Tibial artery (tissue), 4 donors: ENCODE data around the gene TRIM51.
"Not testable (repeated sequence)": the region's sequence is repeated elsewhere in the genome, so short reads cannot be mapped to it uniquely, and the experiment has no call there.

Source experiments
- DNase-seq, 2 donors: peaks; one replicate each; pipeline ENCODE4 v3.0.0-alpha.2; 2019
- H3K27ac ChIP-seq, 2 donors: fragments of 200-600 bp; sonication (generic) in 1 of 2; 1 replicate in 1 of 2; 2 replicates in 1 of 2; pipeline ENCODE4 v1.5.1; 2018 to 2019; ENCODE audit warnings: mild to moderate bottlenecking in 1 of 2
- H3K27me3 ChIP-seq, 2 donors: fragments of 200-600 bp; sonication (generic) in 1 of 2; one replicate each; pipeline versions ENCODE4 v1.5.1 to v1.6.0; 2016 to 2019
- H3K36me3 ChIP-seq, 3 donors: fragments of 200-600 bp; sonication (generic) in 2 of 3; one replicate each; pipeline ENCODE4 v1.5.1; 2016 to 2019; ENCODE audit warnings: mild to moderate bottlenecking in 2 of 3
- H3K4me1 ChIP-seq, 4 donors: fragments of 200-600 bp; sonication (generic) in 2 of 4; 1 replicate in 3 of 4; 2 replicates in 1 of 4; pipeline ENCODE4 v1.5.1; 2016 to 2019
- H3K4me3 ChIP-seq, 2 donors: fragments of 200-600 bp; sonication (generic) in 1 of 2; 1 replicate in 1 of 2; 2 replicates in 1 of 2; pipeline ENCODE4 v1.5.1; 2018 to 2019; ENCODE audit warnings: mild to moderate bottlenecking in 2 of 2
- H3K9me3 ChIP-seq, 3 donors: fragments of 200-600 bp; sonication (generic) in 1 of 3; one replicate each; pipeline ENCODE4 v1.5.1; 2016 to 2019
- intact Hi-C: fragments of 100-400 bp; cut with DNase I; formaldehyde crosslinking; loops from one replicate; pipeline ENCODE4 v1.15.0; 2023; ENCODE audit warnings: low total_unique reads
- TF ChIP-seq, protein P1 (sequence below), 2 experiments: fragments of 200-600 bp in 1 of 2; fragments of 450-650 bp in 1 of 2; IDR thresholded peaks; one replicate each; pipeline ENCODE4 v1.5.1; 2017 to 2019; ENCODE audit warnings: antibody characterized with exemption in 2 of 2, mild to moderate bottlenecking in 1 of 2, moderate library complexity in 1 of 2

Gene TRIM51, protein sequence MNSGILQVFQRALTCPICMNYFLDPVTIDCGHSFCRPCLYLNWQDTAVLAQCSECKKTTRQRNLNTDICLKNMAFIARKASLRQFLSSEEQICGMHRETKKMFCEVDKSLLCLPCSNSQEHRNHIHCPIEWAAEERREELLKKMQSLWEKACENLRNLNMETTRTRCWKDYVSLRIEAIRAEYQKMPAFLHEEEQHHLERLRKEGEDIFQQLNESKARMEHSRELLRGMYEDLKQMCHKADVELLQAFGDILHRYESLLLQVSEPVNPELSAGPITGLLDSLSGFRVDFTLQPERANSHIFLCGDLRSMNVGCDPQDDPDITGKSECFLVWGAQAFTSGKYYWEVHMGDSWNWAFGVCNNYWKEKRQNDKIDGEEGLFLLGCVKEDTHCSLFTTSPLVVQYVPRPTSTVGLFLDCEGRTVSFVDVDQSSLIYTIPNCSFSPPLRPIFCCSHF

DNA sequence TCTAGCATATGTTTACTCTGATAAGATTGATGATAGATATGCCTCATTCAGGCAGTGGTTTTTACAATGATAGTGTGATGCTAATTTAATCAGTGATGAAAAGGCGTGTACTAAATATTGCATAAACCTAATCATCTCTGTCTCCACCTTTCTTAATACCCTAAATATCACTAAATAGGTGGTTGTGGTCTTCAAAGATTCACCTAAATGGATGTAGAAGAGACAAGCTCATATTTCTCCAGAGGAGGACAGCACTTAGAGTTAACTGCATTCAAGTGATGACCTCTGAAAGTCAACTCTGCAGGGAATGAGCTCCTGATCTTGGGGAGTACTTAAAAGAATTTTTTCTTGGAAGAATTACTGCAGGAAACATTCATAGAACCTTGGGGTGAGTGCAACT, at the start of gene TRIM51:
Gene TRIM51 (plus strand): TSS at position 301 of the 400 bp plus-strand sequence. CDS start 2,132 bp downstream, outside the sequence.
- H3K36me3 ChIP-seq, H3K27ac ChIP-seq, H3K4me1 ChIP-seq, DNase-seq, H3K9me3 ChIP-seq, intact Hi-C loops, H3K27me3 ChIP-seq, H3K4me3 ChIP-seq: not testable (repeated sequence)

DNA sequence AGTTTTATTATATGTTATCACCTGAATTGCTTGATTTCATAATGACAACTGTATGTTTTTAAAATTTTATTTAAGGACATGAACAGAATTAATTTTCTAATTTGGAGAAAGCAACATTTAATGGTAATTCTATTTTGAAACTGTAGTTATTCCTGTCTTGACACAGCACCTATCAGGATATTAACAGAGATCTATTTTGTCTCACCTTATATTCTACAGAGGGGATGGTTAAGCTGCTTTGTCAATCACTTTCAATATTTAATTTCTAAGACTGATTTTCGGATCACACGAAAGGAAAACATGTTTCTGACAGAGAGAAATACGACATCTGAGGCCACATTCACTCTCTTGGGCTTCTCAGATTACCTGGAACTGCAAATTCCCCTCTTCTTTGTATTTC, 44.6 kb upstream of the TRIM51 start, which contains the start of gene OR5D16:
Gene OR5D16 (plus strand): TSS at position 301 of the 400 bp plus-strand sequence. CDS start 0 bp downstream, at position 301.
- DNase-seq: no peak
- no peak within 1 kb of the TSS for H3K27ac ChIP-seq
- H3K4me1 ChIP-seq: no peaks in the 10 kb centered on the region
- H3K4me3 ChIP-seq: no peak within 1 kb of the TSS
- H3K36me3 ChIP-seq: no peaks in the 10 kb centered on the region
- intact Hi-C loops: no loop called here
- H3K27me3 ChIP-seq: no peaks in the 10 kb centered on the region
- H3K9me3 ChIP-seq: no peaks in the 10 kb centered on the region
- TF ChIP-seq, protein P1, sequence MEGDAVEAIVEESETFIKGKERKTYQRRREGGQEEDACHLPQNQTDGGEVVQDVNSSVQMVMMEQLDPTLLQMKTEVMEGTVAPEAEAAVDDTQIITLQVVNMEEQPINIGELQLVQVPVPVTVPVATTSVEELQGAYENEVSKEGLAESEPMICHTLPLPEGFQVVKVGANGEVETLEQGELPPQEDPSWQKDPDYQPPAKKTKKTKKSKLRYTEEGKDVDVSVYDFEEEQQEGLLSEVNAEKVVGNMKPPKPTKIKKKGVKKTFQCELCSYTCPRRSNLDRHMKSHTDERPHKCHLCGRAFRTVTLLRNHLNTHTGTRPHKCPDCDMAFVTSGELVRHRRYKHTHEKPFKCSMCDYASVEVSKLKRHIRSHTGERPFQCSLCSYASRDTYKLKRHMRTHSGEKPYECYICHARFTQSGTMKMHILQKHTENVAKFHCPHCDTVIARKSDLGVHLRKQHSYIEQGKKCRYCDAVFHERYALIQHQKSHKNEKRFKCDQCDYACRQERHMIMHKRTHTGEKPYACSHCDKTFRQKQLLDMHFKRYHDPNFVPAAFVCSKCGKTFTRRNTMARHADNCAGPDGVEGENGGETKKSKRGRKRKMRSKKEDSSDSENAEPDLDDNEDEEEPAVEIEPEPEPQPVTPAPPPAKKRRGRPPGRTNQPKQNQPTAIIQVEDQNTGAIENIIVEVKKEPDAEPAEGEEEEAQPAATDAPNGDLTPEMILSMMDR (IDR thresholded peaks at IDR 0.05): no peak

DNA sequence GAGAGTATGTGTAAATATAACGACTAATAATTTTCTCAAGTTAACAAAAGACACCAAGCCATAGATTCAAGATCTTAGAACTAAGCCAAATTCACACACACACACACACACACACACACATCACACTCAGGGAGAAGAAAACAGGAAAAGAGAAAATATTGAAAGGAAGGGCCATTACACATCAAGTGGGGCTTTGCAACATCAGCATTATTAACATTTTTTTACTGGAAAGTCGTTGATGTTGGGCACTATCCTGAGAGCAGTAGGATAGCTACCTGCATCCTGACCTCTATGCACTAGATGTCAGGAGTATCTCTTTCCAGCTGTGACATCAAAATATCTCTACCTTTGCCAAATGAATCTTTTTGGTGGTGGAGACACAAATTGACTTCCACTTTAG, 35.6 kb upstream of the TRIM51 start:
- H3K27me3 ChIP-seq: no peaks in the 10 kb centered on the region
- no peak overlapping the region for H3K27ac ChIP-seq
- no peak overlapping the region for H3K4me3 ChIP-seq
- no peaks in the 10 kb centered on the region for H3K9me3 ChIP-seq
- DNase-seq: no peak
- TF ChIP-seq, protein P1 (IDR thresholded peaks at IDR 0.05): no peak
- H3K4me1 ChIP-seq: no peaks in the 10 kb centered on the region
- intact Hi-C loops: no loop called here
- no peaks in the 10 kb centered on the region for H3K36me3 ChIP-seq

DNA sequence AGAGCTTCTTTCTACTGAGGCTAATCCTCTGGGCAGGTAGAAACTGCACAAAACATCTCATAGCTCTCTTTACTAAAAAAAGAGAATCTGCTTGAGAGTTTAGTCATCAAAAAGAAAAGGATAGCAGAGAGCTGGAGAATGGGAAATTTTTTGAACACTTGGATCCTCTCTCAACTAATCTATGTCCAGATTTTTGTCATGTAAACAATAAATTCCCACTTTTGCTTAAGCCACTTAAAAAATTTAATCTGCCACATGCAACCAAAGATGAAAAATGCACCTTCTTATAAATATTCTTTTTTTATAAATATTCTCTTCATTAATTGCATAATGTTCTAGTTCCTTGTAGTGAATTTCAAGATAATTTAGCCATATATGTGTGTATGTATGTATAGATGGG, 34.1 kb upstream of the TRIM51 start:
- H3K27ac ChIP-seq: no peak overlapping the region
- no peak overlapping the region for H3K4me3 ChIP-seq
- no peaks in the 10 kb centered on the region for H3K36me3 ChIP-seq
- H3K27me3 ChIP-seq: no peaks in the 10 kb centered on the region
- intact Hi-C loops: no loop called here
- H3K4me1 ChIP-seq: no peaks in the 10 kb centered on the region
- DNase-seq: no peak
- H3K9me3 ChIP-seq: no peaks in the 10 kb centered on the region
- TF ChIP-seq, protein P1 (IDR thresholded peaks at IDR 0.05): no peak

DNA sequence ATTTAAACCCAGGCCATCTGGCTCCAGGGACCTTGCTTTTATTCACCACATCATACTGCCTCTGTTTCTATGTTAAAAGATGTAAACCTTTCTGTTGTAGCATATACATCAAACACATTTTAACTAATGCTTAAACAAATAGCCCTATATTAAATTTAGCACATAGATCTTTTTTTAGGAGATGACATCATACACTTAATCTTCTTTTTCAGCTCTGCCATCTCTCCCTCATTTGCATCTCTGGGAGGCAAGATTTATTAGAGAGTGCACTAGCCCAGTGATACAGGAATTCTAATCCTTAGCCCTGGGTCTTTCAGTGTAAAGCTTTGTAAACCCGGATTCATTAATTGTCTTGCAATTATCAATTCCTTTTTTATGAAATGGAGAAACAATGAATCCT, 31.0 kb upstream of the TRIM51 start:
- Histone ChIP-seq H3K4me3 (no peak overlapping the region), H3K36me3 (no peaks in the 10 kb centered on the region), H3K9me3 (no peaks in the 10 kb centered on the region), H3K27me3 (no peaks in the 10 kb centered on the region), H3K4me1 (no peaks in the 10 kb centered on the region), H3K27ac (no peak overlapping the region)
- intact Hi-C loops: no loop called here
- no peak for DNase-seq
- TF ChIP-seq, protein P1 (IDR thresholded peaks at IDR 0.05): no peak

DNA sequence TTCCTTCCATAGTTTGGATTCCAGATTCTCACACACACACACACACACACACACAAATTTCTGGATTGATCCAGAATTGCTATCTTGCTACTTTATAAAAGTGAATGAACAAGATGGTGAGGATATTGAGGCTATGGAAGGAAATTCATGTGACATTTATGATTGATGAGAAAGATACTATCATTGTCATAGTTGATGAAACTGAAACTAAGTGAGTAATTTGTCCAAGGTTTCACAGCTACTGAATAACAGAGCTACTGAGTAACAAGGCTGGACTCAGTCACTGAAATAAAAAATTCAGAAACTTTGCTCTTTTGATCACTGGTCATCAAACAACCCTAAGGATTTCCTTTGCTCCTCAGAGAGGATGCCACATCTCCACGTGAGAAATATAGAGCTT, 28.4 kb upstream of the TRIM51 start:
- intact Hi-C loops: no loop called here

DNA sequence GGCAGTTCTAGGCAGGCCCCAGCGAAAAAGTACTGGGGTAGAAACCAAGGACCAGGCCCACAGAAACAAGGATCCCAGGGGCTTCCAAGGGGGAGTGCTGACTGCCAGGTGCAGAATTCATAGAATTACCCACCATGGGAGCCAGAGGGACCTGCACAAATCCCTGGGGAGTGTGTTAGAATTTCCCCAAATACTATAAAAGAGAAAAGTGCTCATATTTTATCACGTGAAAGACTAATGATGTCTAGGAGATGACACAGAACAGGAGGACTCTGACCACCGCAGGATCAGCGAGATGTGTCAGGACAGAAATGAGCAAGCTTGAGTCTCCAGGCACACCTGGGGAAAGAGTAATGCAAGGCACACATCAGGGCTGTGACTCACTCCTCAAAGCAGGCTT, 15.7 kb upstream of the TRIM51 start:
- DNase-seq, H3K27me3 ChIP-seq, H3K4me1 ChIP-seq, H3K27ac ChIP-seq, H3K36me3 ChIP-seq, intact Hi-C loops, H3K4me3 ChIP-seq, H3K9me3 ChIP-seq: not testable (repeated sequence)

More for the DNA sequence above, 28.4 kb upstream of the TRIM51 start:
- no peak for DNase-seq
- H3K4me3 ChIP-seq: no peak overlapping the region
- no peaks in the 10 kb centered on the region for H3K4me1 ChIP-seq
- no peaks in the 10 kb centered on the region for H3K36me3 ChIP-seq
- no peaks in the 10 kb centered on the region for H3K27me3 ChIP-seq
- TF ChIP-seq, protein P1 (IDR thresholded peaks at IDR 0.05): no peak
- H3K27ac ChIP-seq: no peak overlapping the region
- H3K9me3 ChIP-seq: no peaks in the 10 kb centered on the region

DNA sequence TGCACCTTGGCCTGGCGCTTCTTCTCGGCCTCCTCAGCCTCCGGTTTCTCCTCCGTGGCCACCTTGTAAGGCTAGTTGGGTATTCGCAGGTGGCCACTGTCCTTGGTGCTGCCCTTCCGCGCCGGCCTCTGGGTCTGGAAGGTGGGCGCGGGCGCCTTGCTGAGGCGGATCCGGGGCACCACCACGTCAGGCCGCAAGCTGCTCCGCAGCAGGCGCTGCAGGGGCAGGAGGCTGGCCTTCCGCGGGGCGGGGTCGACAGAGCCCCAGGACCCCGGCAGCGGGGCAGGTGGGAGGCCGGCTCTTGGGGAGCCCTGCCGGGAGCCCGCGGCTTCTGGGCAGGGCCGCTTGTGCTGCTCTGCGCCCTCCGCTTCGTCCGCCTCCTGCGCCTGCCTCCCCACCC, 10.4 kb upstream of the TRIM51 start:
- H3K27ac ChIP-seq, H3K4me3 ChIP-seq, intact Hi-C loops, H3K27me3 ChIP-seq, H3K4me1 ChIP-seq, DNase-seq, H3K9me3 ChIP-seq, H3K36me3 ChIP-seq: not testable (repeated sequence)

DNA sequence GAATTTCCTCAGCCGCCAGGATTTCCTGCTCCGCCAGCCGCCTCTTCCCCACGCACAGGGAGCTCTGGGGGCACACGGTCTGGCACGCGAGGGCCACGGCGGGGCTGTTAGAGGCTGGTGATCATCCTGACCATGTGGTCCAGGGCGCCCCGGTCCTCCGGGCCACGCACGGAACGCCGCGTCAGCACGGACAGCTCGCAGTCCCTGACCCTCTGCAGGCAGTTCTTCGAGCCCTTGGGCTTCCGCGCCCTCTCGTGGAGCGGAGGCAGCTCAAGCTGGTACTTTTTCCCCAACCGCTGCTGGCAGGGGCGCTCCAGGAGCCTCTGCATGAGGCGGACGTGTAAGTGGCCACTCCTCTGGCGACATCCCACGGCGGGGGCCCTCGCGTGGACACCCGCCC, 10.0 kb upstream of the TRIM51 start:
- DNase-seq, H3K36me3 ChIP-seq, H3K27me3 ChIP-seq, H3K27ac ChIP-seq, intact Hi-C loops, H3K4me3 ChIP-seq, H3K4me1 ChIP-seq, H3K9me3 ChIP-seq: not testable (repeated sequence)
